ENCODE data around the gene NFE2L3. TPM values are rescaled to one million over a fixed set of nuclear protein-coding genes. Genes with fewer than 3 reads are reported as not detected.
"Not testable (repeated sequence)": the region's sequence is repeated elsewhere in the genome, so short reads cannot be mapped to it uniquely, and the experiment has no call there.

NFE2L3 gene
- total RNA-seq, 1 donor from 2014 or later, result 2.8 TPM

GRCh38 chr7:26191233-26191973 is 39.4 kb downstream of the NFE2L3 start:
- H3K27me3 Mint-ChIP-seq (ENCODE audit: unreplicated experiment), result peaks cover 13% of the 10 kb centered on the region
- peak overlapping the region; percentile 12 for H3K27ac Mint-ChIP-seq (ENCODE audit: unreplicated experiment)
- H3K4me1 Mint-ChIP-seq (ENCODE audit: unreplicated experiment), result peaks cover 50% of the 10 kb centered on the region
- peak overlapping the region; percentile 84 for H3K4me3 Mint-ChIP-seq (ENCODE audit: unreplicated experiment)
- no peak for TF ChIP-seq CTCF (IDR thresholded peaks at IDR 0.05; ENCODE audit: unreplicated experiment)
- peaks cover 74% of the 10 kb centered on the region for H3K36me3 Mint-ChIP-seq (ENCODE audit: low read depth, unreplicated experiment)
- H3K9me3 Mint-ChIP-seq (ENCODE audit: unreplicated experiment), result no peaks in the 10 kb centered on the region
- DNase-seq (ENCODE audit: low spot score), result no peak

- peaks cover 14% of the 10 kb centered on the region for H3K27me3 Mint-ChIP-seq (ENCODE audit: unreplicated experiment)
- H3K9me3 Mint-ChIP-seq (ENCODE audit: unreplicated experiment), result no peaks in the 10 kb centered on the region
- peak overlapping the region; percentile 84 for H3K4me3 Mint-ChIP-seq (ENCODE audit: unreplicated experiment)
- no peak for DNase-seq (ENCODE audit: low spot score)
- H3K36me3 Mint-ChIP-seq (ENCODE audit: low read depth, unreplicated experiment), result peaks cover 80% of the 10 kb centered on the region
- no peak for TF ChIP-seq CTCF (IDR thresholded peaks at IDR 0.05; ENCODE audit: unreplicated experiment)
- peaks cover 56% of the 10 kb centered on the region for H3K4me1 Mint-ChIP-seq (ENCODE audit: unreplicated experiment)
- peak overlapping the region; percentile 87 for H3K27ac Mint-ChIP-seq (ENCODE audit: unreplicated experiment)
Observed at GRCh38 chr7:26191974-26192479, 40.0 kb downstream of the NFE2L3 start.

GRCh38 chr7:26192485-26193087 is 40.6 kb downstream of the NFE2L3 start:
- peaks cover 84% of the 10 kb centered on the region for H3K36me3 Mint-ChIP-seq (ENCODE audit: low read depth, unreplicated experiment)
- H3K27ac Mint-ChIP-seq (ENCODE audit: unreplicated experiment), result peak overlapping the region; percentile 87
- H3K27me3 Mint-ChIP-seq (ENCODE audit: unreplicated experiment), result peaks cover 13% of the 10 kb centered on the region
- H3K4me1 Mint-ChIP-seq (ENCODE audit: unreplicated experiment), result peaks cover 57% of the 10 kb centered on the region
- H3K4me3 Mint-ChIP-seq (ENCODE audit: unreplicated experiment), result peak overlapping the region; percentile 84
- no peak for DNase-seq (ENCODE audit: low spot score)
- TF ChIP-seq CTCF (IDR thresholded peaks at IDR 0.05; ENCODE audit: unreplicated experiment), result no peak
- no peaks in the 10 kb centered on the region for H3K9me3 Mint-ChIP-seq (ENCODE audit: unreplicated experiment)

GRCh38 chr7:26193432-26194207 is 41.6 kb downstream of the NFE2L3 start:
- no peak for TF ChIP-seq CTCF (IDR thresholded peaks at IDR 0.05; ENCODE audit: unreplicated experiment)
- H3K27me3 Mint-ChIP-seq (ENCODE audit: unreplicated experiment), result peaks cover 13% of the 10 kb centered on the region
- H3K9me3 Mint-ChIP-seq (ENCODE audit: unreplicated experiment), result no peaks in the 10 kb centered on the region
- peak overlapping the region; percentile 78 for H3K27ac Mint-ChIP-seq (ENCODE audit: unreplicated experiment)
- no peak for DNase-seq (ENCODE audit: low spot score)
- H3K4me3 Mint-ChIP-seq (ENCODE audit: unreplicated experiment), result peak overlapping the region; percentile 84
- H3K36me3 Mint-ChIP-seq (ENCODE audit: low read depth, unreplicated experiment), result peaks cover 88% of the 10 kb centered on the region
- peaks cover 60% of the 10 kb centered on the region for H3K4me1 Mint-ChIP-seq (ENCODE audit: unreplicated experiment)

GRCh38 chr7:26194764-26195163 is 42.8 kb downstream of the NFE2L3 start:
- DNase-seq (ENCODE audit: low spot score); H3K9me3 Mint-ChIP-seq (ENCODE audit: unreplicated experiment); H3K27ac Mint-ChIP-seq (ENCODE audit: unreplicated experiment): not testable (repeated sequence)
- Mint-ChIP-seq H3K4me3 (ENCODE audit: unreplicated experiment) (peak overlapping the region; percentile 84), H3K36me3 (ENCODE audit: low read depth, unreplicated experiment) (peaks cover 88% of the 10 kb centered on the region), H3K27me3 (ENCODE audit: unreplicated experiment) (peaks cover 22% of the 10 kb centered on the region), H3K4me1 (ENCODE audit: unreplicated experiment) (peaks cover 67% of the 10 kb centered on the region)
